HCT116 (cell line): ENCODE data around the gene CHST1. TPM values are rescaled to one million over a fixed set of nuclear protein-coding genes. Genes with fewer than 3 reads are reported as not detected.

ENCODE experiments used
- ATAC-seq: fragments of 200-7000 bp; cut with Tn5 transposase; 2 replicates; pipeline ENCODE4 v1.9.1; 2020; ENCODE audit warnings: mild to moderate bottlenecking, moderate library complexity
- BruUV-seq: library from RNA; stranded (reverse); fragments of 400-500 nt; replicated peaks from 2 replicates; lab custom pipeline; 2021; lab: Mats Ljungman, UMichigan
- CTCF ChIA-PET: fragments of 300-600 bp; sonication (Branson Sonifier 250); formaldehyde crosslinking; loops from one replicate; lab custom pipeline; 2021; ENCODE audit warnings: antibody characterized with exemption; lab: Charles Lee
- POLR2A ChIA-PET: fragments of 300-600, 350-600 bp; sonication (Branson Sonifier 250); formaldehyde crosslinking; loops from one replicate; lab custom pipeline; 2021; ENCODE audit warnings: antibody characterized with exemption; lab: Charles Lee
- RAD21 ChIA-PET, 2 experiments: fragments of 300-600 bp; sonication (Branson Sonifier 250); formaldehyde crosslinking; loops; one replicate each; lab custom pipeline; 2023; ENCODE audit warnings: low total read pairs in 2 of 2; ENCODE audit not compliant: uncharacterized antibody in 2 of 2, unreplicated experiment in 2 of 2, low non-redundant PET in 1 of 2; lab: Charles Lee
- DNase-seq: peaks from one replicate; pipeline ENCODE4 v3.0.0-alpha.2; 2010; ENCODE audit warnings: low read depth, low spot score
- H2AFZ ChIP-seq: fragments of 200-600 bp; shearing (Covaris generic), sonication (generic); 2 replicates; pipeline ENCODE4 v1.6.1; 2017; ENCODE audit warnings: low read depth, mixed run types, mixed read lengths, antibody characterized with exemption, low read length; ENCODE audit not compliant: poor library complexity, severe bottlenecking
- H3K27ac ChIP-seq: 2 replicates; pipeline ENCODE4 v1.5.1; 2012; ENCODE audit warnings: low read depth, low read length
- H3K27me3 ChIP-seq: fragments of 200-600 bp; sonication (generic); 2 replicates; pipeline ENCODE4 v1.6.1; 2016; ENCODE audit warnings: mixed run types, low read length, mixed read lengths; ENCODE audit not compliant: insufficient read depth
- H3K36me3 ChIP-seq, 2 experiments: fragments of 200-500 bp in 1 of 2; fragments of 200-600 bp in 1 of 2; sonication (Bioruptor generic) in 1 of 2; sonication (generic) in 1 of 2; 2 replicates each; pipeline versions ENCODE4 v1.5.1 to v1.6.1; 2014 to 2016; ENCODE audit warnings: low read length in 2 of 2, inconsistent platforms in 1 of 2, mixed read lengths in 1 of 2, mixed run types in 1 of 2; ENCODE audit not compliant: insufficient read depth in 2 of 2, control insufficient read depth in 1 of 2
- H3K4me1 ChIP-seq, 2 experiments: fragments of 200-600 bp in 1 of 2; sonication (generic) in 1 of 2; 2 replicates each; pipeline versions ENCODE4 v1.5.1 to v1.6.1; 2012 to 2017; ENCODE audit warnings: low read length in 2 of 2, inconsistent platforms in 1 of 2, mild to moderate bottlenecking in 1 of 2, mixed read lengths in 1 of 2, mixed run types in 1 of 2, moderate library complexity in 1 of 2; ENCODE audit not compliant: insufficient read depth in 2 of 2, control insufficient read depth in 1 of 2
- H3K4me2 ChIP-seq: fragments of 200-600 bp; sonication (generic); 2 replicates; pipeline ENCODE4 v1.6.1; 2017; ENCODE audit warnings: mixed run types, low read length, mixed read lengths
- H3K4me3 ChIP-seq, 2 experiments: fragments of 200-600 bp in 1 of 2; sonication (generic) in 1 of 2; replicated peaks in 1 of 2; 2 replicates each; pipeline ENCODE4 v1.5.1; 2011 to 2016; ENCODE audit warnings: low read length in 2 of 2, control low read depth in 1 of 2, low read depth in 1 of 2, mild to moderate bottlenecking in 1 of 2, mixed read lengths in 1 of 2, mixed run types in 1 of 2
- H3K79me2 ChIP-seq: fragments of 200-600 bp; sonication (generic); 2 replicates; pipeline ENCODE4 v1.6.1; 2017; ENCODE audit warnings: mild to moderate bottlenecking, mixed run types, low read length, moderate library complexity, mixed read lengths; ENCODE audit not compliant: insufficient read depth
- H3K9ac ChIP-seq: fragments of 200-600 bp; sonication (generic); 2 replicates; pipeline ENCODE4 v1.6.1; 2016; ENCODE audit warnings: low read length, mixed read lengths
- H3K9me2 ChIP-seq: fragments of 200-600 bp; sonication (generic), shearing (Covaris generic); 2 replicates; pipeline ENCODE4 v1.6.1; 2017; ENCODE audit warnings: mixed run types, mild to moderate bottlenecking, moderate library complexity; ENCODE audit not compliant: insufficient read depth
- H3K9me3 ChIP-seq, 2 experiments: fragments of 200-500 bp in 1 of 2; fragments of 200-600 bp in 1 of 2; sonication (Bioruptor generic) in 1 of 2; sonication (generic) in 1 of 2; 2 replicates each; pipeline ENCODE4 v1.6.1; 2014 to 2017; ENCODE audit warnings: low read length in 2 of 2, mixed read lengths in 2 of 2, inconsistent platforms in 1 of 2, low read depth in 1 of 2, mild to moderate bottlenecking in 1 of 2, mixed run types in 1 of 2, moderate library complexity in 1 of 2; ENCODE audit not compliant: control insufficient read depth in 1 of 2, insufficient read depth in 1 of 2
- H4K20me1 ChIP-seq: fragments of 200-600 bp; sonication (generic), shearing (Covaris generic); 2 replicates; pipeline ENCODE4 v1.6.1; 2017; ENCODE audit warnings: mixed run types, mild to moderate bottlenecking, moderate library complexity; ENCODE audit not compliant: insufficient read depth
- CBX3 ChIP-seq: IDR thresholded peaks from 2 replicates; pipeline ENCODE4 v1.6.1; 2012; ENCODE audit warnings: low read depth
- CEBPB ChIP-seq: IDR thresholded peaks from 2 replicates; pipeline ENCODE4 v1.6.1; 2012; ENCODE audit warnings: low read depth
- CTCF ChIP-seq, 3 experiments: fragments of 200-600 bp in 1 of 3; sonication (generic) in 1 of 3; IDR thresholded peaks in 2 of 3; conservative IDR thresholded peaks in 1 of 3; 2 replicates each; pipeline ENCODE4 v1.5.1; 2012 to 2017; ENCODE audit warnings: low read depth in 2 of 3, low read length in 2 of 3, antibody characterized with exemption in 1 of 3, borderline replicate concordance in 1 of 3, control low read depth in 1 of 3, mild to moderate bottlenecking in 1 of 3, mixed read lengths in 1 of 3, mixed run types in 1 of 3, moderate library complexity in 1 of 3; ENCODE audit not compliant: insufficient read depth in 1 of 3
- EGR1 ChIP-seq: IDR thresholded peaks from 2 replicates; pipeline ENCODE4 v1.6.1; 2012; ENCODE audit warnings: low read depth
- ELF1 ChIP-seq: IDR thresholded peaks from 2 replicates; pipeline ENCODE4 v1.6.1; 2012; ENCODE audit warnings: low read depth, borderline replicate concordance
- EZH2 ChIP-seq: fragments of 200-600 bp; sonication (generic); IDR thresholded peaks from 2 replicates; pipeline ENCODE4 v1.6.1; 2017; ENCODE audit warnings: antibody characterized with exemption, mixed run types
- EZH2phosphoT487 ChIP-seq: fragments of 200-600 bp; IDR thresholded peaks from 2 replicates; pipeline ENCODE4 v1.6.1; 2018; ENCODE audit warnings: antibody characterized with exemption, borderline replicate concordance
- FOSL1 ChIP-seq: IDR thresholded peaks from 2 replicates; pipeline ENCODE4 v1.6.1; 2012; ENCODE audit warnings: low read depth
- JUND ChIP-seq: IDR thresholded peaks from 2 replicates; pipeline ENCODE4 v1.6.1; 2012
- MAX ChIP-seq: IDR thresholded peaks from 2 replicates; pipeline ENCODE4 v1.6.1; 2012
- POLR2A ChIP-seq: IDR thresholded peaks from 2 replicates; pipeline ENCODE4 v1.7.0; 2011; ENCODE audit warnings: borderline replicate concordance; ENCODE audit not compliant: insufficient read depth, insufficient read length; ENCODE audit errors: extremely low read depth
- POLR2AphosphoS5 ChIP-seq: IDR thresholded peaks from 2 replicates; pipeline ENCODE4 v1.6.1; 2011; ENCODE audit warnings: mild to moderate bottlenecking, low read depth, low read length, moderate library complexity
- RAD21 ChIP-seq: IDR thresholded peaks from 2 replicates; pipeline ENCODE4 v1.6.1; 2012; ENCODE audit warnings: low read depth, mild to moderate bottlenecking
- REST ChIP-seq: IDR thresholded peaks from 2 replicates; pipeline ENCODE4 v1.6.1; 2012; ENCODE audit warnings: low read depth
- SIN3A ChIP-seq: IDR thresholded peaks from 2 replicates; pipeline ENCODE4 v1.6.1; 2012; ENCODE audit warnings: low read depth
- SP1 ChIP-seq: IDR thresholded peaks from 2 replicates; pipeline ENCODE4 v1.6.1; 2012; ENCODE audit warnings: low read depth
- SRF ChIP-seq: IDR thresholded peaks from 2 replicates; pipeline ENCODE4 v1.6.1; 2012; ENCODE audit warnings: low read depth
- TCF7L2 ChIP-seq: IDR thresholded peaks from 2 replicates; pipeline ENCODE4 v1.7.0; 2011; ENCODE audit warnings: borderline replicate concordance, inconsistent platforms; ENCODE audit not compliant: insufficient read depth, insufficient read length; ENCODE audit errors: extremely low read depth
- ZBTB33 ChIP-seq: IDR thresholded peaks from 2 replicates; pipeline ENCODE4 v1.6.1; 2011; ENCODE audit warnings: mild to moderate bottlenecking, low read length, moderate library complexity; ENCODE audit not compliant: insufficient replicate concordance; ENCODE audit errors: extremely low read depth
- ZNF274 ChIP-seq: fragments of 200-500 bp; sonication (Bioruptor generic); IDR thresholded peaks from 2 replicates; pipeline ENCODE4 v1.6.1; 2014; ENCODE audit warnings: mild to moderate bottlenecking, low read depth, low read length, inconsistent platforms
- intact Hi-C: fragments of 100-400 bp; cut with micrococcal nuclease; formaldehyde crosslinking; loops from 2 replicates; pipeline ENCODE4 v1.10.0; 2022
- total RNA-seq: library from RNA; stranded (reverse); gene quantifications from one replicate; pipeline ENCODE4 v1.2.1, GENCODE V29; 2021; ENCODE audit not compliant: unreplicated experiment

The CHST1 gene
- total RNA-seq, 1 experiment from 2014 or later = 0.69 TPM

- CTCF ChIA-PET = no interaction called here
- BruUV-seq = no TSS peak
Observed at GRCh38 chr11:45610627-45611026, 54.8 kb downstream of the CHST1 start.

More at GRCh38 chr11:45610627-45611026, 54.8 kb downstream of the CHST1 start:
- Histone ChIP-seq H3K79me2 (no peaks in the 10 kb centered on the region), H3K27me3 (peaks cover 38% of the 10 kb centered on the region), H3K9me2 (no peaks in the 10 kb centered on the region), H3K9me3 (no peaks in the 10 kb centered on the region), H4K20me1 (no peaks in the 10 kb centered on the region), H3K36me3 (no peaks in the 10 kb centered on the region), H3K4me3 (no peak overlapping the region), H3K27ac (no peak overlapping the region), H3K4me2 (no peak overlapping the region), H3K9ac (no peak overlapping the region), H2AFZ (no peak overlapping the region), H3K4me1 (no peaks in the 10 kb centered on the region)
- intact Hi-C loops = no loop called here
- TF ChIP-seq POLR2A = no peak
- TF ChIP-seq TCF7L2 = no peak
- no peak for TF ChIP-seq ZNF274
- TF ChIP-seq JUND = no peak
- no peak for TF ChIP-seq SRF
- TF ChIP-seq REST = no peak
- no peak for TF ChIP-seq ELF1
- TF ChIP-seq ZBTB33 = no peak
- no peak for TF ChIP-seq EGR1
- TF ChIP-seq FOSL1 = no peak
- TF ChIP-seq SIN3A = no peak
- TF ChIP-seq MAX = no peak
- no peak for TF ChIP-seq EZH2
- TF ChIP-seq SP1 = no peak
- no peak for TF ChIP-seq CTCF (IDR thresholded peaks at IDR 0.05 in 2 of 3, conservative IDR thresholded peaks at IDR 0.05 in 1 of 3; ENCODE audit: borderline replicate concordance in 1 of 3, insufficient read depth in 1 of 3, low read depth in 2 of 3, low read length in 2 of 3)
- TF ChIP-seq RAD21 = no peak
- TF ChIP-seq POLR2AphosphoS5 = no peak
- TF ChIP-seq EZH2phosphoT487 = no peak
- TF ChIP-seq CBX3 = no peak
- TF ChIP-seq CEBPB = no peak
- ATAC-seq (no peak), DNase-seq (no peak)
- ChIA-PET RAD21 (no interaction called here), POLR2A (no interaction called here)
